GM19023 (cell line): ENCODE measurements around the gene POLD4.

Experiments used
- ATAC-seq: cut with Tn5 transposase; IDR thresholded peaks from one replicate; pipeline ENCODE4 v1.9.1; 2021; ENCODE audit warnings: mild to moderate bottlenecking, moderate library complexity; ENCODE audit not compliant: unreplicated experiment

POLD4 gene

GRCh38 chr11:67303132-67303834, 50.1 kb downstream of the POLD4 start, which contains the start of gene SSH3:
SSH3 (plus strand) TSS chr11:67303530; CDS start chr11:67303626, 96 bp downstream.
- ATAC-seq: no peak

- ATAC-seq: no peak
These were observed 50.7 kb downstream of the POLD4 start for GRCh38 chr11:67302571-67303131.

- ATAC-seq: no peak
These were observed 51.3 kb downstream of the POLD4 start for GRCh38 chr11:67301951-67302516.

GRCh38 chr11:67301313-67301921, 51.9 kb downstream of the POLD4 start:
- ATAC-seq: no peak
